ENCODE data around the gene PAFAH1B1. TPM values are rescaled to one million over a fixed set of nuclear protein-coding genes. Genes with fewer than 3 reads are reported as not detected.

The PAFAH1B1 gene
- total and polyA plus RNA-seq, 2 donors (not counting 3 experiments of a cell fraction or from before 2014, with no cell fraction given): 46.5 to 158 TPM

GRCh38 chr17:2595716-2596115, 2.3 kb downstream of the PAFAH1B1 start:
- TF ChIP-seq, protein P1, sequence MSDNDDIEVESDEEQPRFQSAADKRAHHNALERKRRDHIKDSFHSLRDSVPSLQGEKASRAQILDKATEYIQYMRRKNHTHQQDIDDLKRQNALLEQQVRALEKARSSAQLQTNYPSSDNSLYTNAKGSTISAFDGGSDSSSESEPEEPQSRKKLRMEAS (IDR thresholded peaks at IDR 0.05; ENCODE audit: insufficient read depth, insufficient read length): no peak
- TF ChIP-seq, protein P2, sequence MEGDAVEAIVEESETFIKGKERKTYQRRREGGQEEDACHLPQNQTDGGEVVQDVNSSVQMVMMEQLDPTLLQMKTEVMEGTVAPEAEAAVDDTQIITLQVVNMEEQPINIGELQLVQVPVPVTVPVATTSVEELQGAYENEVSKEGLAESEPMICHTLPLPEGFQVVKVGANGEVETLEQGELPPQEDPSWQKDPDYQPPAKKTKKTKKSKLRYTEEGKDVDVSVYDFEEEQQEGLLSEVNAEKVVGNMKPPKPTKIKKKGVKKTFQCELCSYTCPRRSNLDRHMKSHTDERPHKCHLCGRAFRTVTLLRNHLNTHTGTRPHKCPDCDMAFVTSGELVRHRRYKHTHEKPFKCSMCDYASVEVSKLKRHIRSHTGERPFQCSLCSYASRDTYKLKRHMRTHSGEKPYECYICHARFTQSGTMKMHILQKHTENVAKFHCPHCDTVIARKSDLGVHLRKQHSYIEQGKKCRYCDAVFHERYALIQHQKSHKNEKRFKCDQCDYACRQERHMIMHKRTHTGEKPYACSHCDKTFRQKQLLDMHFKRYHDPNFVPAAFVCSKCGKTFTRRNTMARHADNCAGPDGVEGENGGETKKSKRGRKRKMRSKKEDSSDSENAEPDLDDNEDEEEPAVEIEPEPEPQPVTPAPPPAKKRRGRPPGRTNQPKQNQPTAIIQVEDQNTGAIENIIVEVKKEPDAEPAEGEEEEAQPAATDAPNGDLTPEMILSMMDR (IDR thresholded peaks at IDR 0.05; ENCODE audit: extremely low read depth in 1 of 2, insufficient read depth in 1 of 2, low read depth in 1 of 2, low read length in 2 of 2): no peak
- no peak for TF ChIP-seq GATA2 (IDR thresholded peaks at IDR 0.05; ENCODE audit: insufficient read depth, insufficient read length, low read depth, low read length)
- TF ChIP-seq FOS (IDR thresholded peaks at IDR 0.05; ENCODE audit: borderline replicate concordance, insufficient read depth, low read length): no peak
- no peak for TF ChIP-seq MYC (IDR thresholded peaks at IDR 0.05; ENCODE audit: low read depth, low read length)
- no peak for TF ChIP-seq JUN (IDR thresholded peaks at IDR 0.05; ENCODE audit: borderline replicate concordance, insufficient read depth, insufficient read length, low read depth)
- TF ChIP-seq EZH2 (IDR thresholded peaks at IDR 0.05; ENCODE audit: borderline replicate concordance, low read depth, low read length, severe bottlenecking): no peak
- TF ChIP-seq POLR2AphosphoS5 (IDR thresholded peaks at IDR 0.05; ENCODE audit: insufficient read depth, low read depth, low read length): no peak
- TF ChIP-seq POLR2A (IDR thresholded peaks at IDR 0.05; ENCODE audit: low read depth, low read length): no peak
- no peak overlapping the region for H3K27ac ChIP-seq (ENCODE audit: insufficient read depth, low read depth, low read length)
- no TSS peak for BruUV-seq (replicated peaks)
- dilution Hi-C loops (cut with MboI; ENCODE audit: extremely low pct_ligation_motif_present, low sequenced_read_pairs): no loop called here
- H3K9me3 ChIP-seq (replicated peaks; ENCODE audit: control insufficient read depth, insufficient read depth, low read length): no peaks in the 10 kb centered on the region
- no peaks in the 10 kb centered on the region for H3K36me3 ChIP-seq (ENCODE audit: control insufficient read depth in 2 of 2, extremely low read depth in 1 of 2, insufficient read depth in 2 of 2, low read length in 2 of 2)
- POLR2A ChIA-PET: no interaction called here
- H3K9ac ChIP-seq (replicated peaks; ENCODE audit: extremely low read depth, insufficient read depth, low read length): peak overlapping the region; percentile 97
- H3K27me3 ChIP-seq (ENCODE audit: control insufficient read depth in 2 of 2, insufficient read depth in 2 of 2, low read length in 2 of 2): no peaks in the 10 kb centered on the region
- H4K20me1 ChIP-seq (replicated peaks; ENCODE audit: control insufficient read depth, extremely low read depth, insufficient read depth, low read length): peaks cover 31% of the 10 kb centered on the region
- CTCF ChIA-PET: interaction anchor here (1.7 to 1.8 kb wide), 2 partner anchors 14 to 80 kb away, joined by 6 to 7 read pairs; no protein-coding TSS in a partner anchor
- no peaks in the 10 kb centered on the region for H3K9me1 ChIP-seq (replicated peaks; ENCODE audit: control insufficient read depth, extremely low read depth, insufficient read depth, low read length)
- FAIRE-seq (no peak), DNase-seq (ENCODE audit: low read depth, low spot score) (no peak)
- intact Hi-C loops (cut with micrococcal nuclease): loop anchor here (2.0 kb wide), 1 partner anchor 79 kb away; no protein-coding TSS in a partner anchor
- H2AFZ ChIP-seq (ENCODE audit: low read depth, low read length): no peak overlapping the region
- peak overlapping the region; percentile 95 to 100 (median 98) for H3K4me3 ChIP-seq (replicated peaks in 1 of 3; ENCODE audit: insufficient read depth in 1 of 3, low read depth in 1 of 3, low read length in 3 of 3)
- H3K4me1 ChIP-seq (ENCODE audit: control insufficient read depth, extremely low read depth, insufficient read depth, low read length): peaks cover 25% of the 10 kb centered on the region
- H3K79me2 ChIP-seq (ENCODE audit: control insufficient read depth, insufficient read depth, low read length): peaks cover 70% of the 10 kb centered on the region
- H3K4me2 ChIP-seq (ENCODE audit: insufficient read depth, low read length): peak overlapping the region; percentile 100
